Measurements from ENCODE around the gene MYRIP. TPM values are rescaled to one million over a fixed set of nuclear protein-coding genes. Genes with fewer than 3 reads are reported as not detected.
A peak's percentile ranks its signal among the peaks of the same experiment; 100 is the strongest.
"Not testable (repeated sequence)": the region's sequence is repeated elsewhere in the genome, so short reads cannot be mapped to it uniquely, and the experiment has no call there.

Gene MYRIP
- polyA plus RNA-seq (ENCODE audit: insufficient read length), result 1.6 TPM
- long read RNA-seq, donor 1, result 0 reads
- long read RNA-seq, donor 2, result 0 reads
- long read RNA-seq, donor 3, result 0 reads
- long read RNA-seq, donor 4, result 0 reads
- long read RNA-seq, donor 5, result 0 reads
- long read RNA-seq, donor 6, result 0 reads
- long read RNA-seq, donor 7, full-length matches to known transcripts, result 1 of 9 reads
- long read RNA-seq, donor 7, partial matches to known transcripts, result 0 of 9 reads
- long read RNA-seq, donor 7, other reads (novel, unspliced or antisense), result 8 of 9 reads
- long read RNA-seq, donor 8, result 0 reads

GRCh38 chr3:39809181-39809994 lies at the start of gene MYRIP:
Gene MYRIP (plus strand): TSS chr3:39809609. CDS start chr3:39900817, 91,208 bp downstream.
- DNase-seq, result peak; percentile 68

DNA sequence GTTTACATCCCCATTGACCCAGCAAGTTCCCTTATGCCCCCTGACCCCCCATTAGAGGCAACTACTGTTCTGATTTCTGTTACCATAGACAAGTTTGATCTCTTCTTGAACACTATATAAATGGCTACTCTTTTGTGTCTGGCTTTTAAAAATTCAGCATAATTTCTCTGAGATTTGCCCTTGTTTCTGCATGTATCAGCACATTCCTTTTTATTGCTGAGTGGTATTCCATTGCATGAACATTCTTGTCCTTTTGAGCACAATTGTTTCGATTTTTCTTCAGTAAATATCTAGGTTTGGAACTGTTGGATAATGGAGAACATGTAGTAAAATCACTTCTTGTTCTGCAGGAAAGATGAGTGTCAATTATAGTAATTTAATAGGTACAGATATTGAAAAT lies 49.1 kb upstream of the MYRIP start:
- DNase-seq, result no peak

GRCh38 chr3:39762537-39763070 lies 46.8 kb upstream of the MYRIP start:
- no peak for DNase-seq

- DNase-seq, result no peak
Observed at GRCh38 chr3:39763390-39763789, 46.0 kb upstream of the MYRIP start.

DNA sequence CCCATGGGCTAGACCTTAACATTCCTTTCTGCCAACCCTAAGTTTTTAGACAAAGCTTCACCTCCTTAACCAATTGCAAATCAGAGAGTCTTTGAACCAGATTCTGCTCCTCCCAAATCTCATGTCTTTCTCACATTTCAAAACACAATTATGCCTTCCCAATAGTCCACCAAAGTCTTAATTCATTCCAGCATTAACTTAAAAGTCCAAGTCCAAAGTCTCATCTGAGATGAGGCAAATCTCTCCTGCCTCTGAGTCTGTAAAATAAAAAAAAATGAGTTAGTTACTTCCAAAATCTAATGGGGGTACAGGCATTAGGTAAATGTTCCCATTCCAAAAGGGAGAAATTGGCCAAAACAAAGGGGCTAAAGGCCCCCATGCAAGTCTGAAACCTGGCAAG lies 43.8 kb upstream of the MYRIP start:
- no peak for DNase-seq

DNA sequence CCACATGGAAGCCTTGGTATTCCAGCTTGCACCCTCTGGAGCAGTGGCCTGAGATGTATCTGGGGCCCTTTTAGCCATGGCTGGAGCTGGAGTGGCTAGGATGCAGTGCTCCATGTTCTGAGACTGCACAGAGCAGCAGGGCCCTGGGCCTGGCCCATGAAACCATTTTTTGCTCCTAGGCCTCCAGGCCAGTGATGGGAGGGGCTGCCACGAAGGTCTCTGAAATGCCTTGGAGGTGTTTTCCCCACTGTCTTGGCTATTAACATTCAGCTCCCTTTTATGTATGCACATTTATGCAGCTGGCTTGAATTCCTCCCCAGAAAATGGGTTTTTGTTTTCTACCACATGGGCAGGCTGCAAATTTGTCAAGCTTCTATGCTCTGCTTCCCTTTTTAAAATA lies 43.0 kb upstream of the MYRIP start:
- DNase-seq, result no peak

- DNase-seq, result not testable (repeated sequence)
Observed at GRCh38 chr3:39766909-39767308, 42.5 kb upstream of the MYRIP start.

GRCh38 chr3:39778168-39778567 lies 31.2 kb upstream of the MYRIP start:
- DNase-seq, result not testable (repeated sequence)

- no peak for DNase-seq
Observed at GRCh38 chr3:39779511-39780230, 29.7 kb upstream of the MYRIP start.

GRCh38 chr3:39780352-39780751 lies 29.1 kb upstream of the MYRIP start:
- no peak for DNase-seq

DNA sequence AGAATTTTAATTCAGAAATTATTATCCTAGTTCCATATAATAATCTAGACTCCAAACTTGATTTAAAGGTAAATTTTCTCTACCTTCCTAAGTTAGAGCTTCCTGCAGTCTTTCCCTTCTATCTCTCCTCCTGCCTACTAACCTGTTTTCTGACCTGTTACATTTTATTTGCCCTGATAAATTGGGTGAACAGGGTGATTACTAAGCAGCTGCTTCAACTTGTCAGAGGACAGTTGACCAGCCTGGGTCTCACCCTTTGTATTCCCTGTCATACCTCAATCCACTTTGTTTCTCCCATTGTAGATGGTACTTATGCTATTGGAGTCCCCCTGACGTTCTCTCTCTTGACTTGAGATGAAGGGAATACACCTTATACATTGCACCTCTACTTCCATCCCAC lies 28.4 kb upstream of the MYRIP start:
- no peak for DNase-seq

DNA sequence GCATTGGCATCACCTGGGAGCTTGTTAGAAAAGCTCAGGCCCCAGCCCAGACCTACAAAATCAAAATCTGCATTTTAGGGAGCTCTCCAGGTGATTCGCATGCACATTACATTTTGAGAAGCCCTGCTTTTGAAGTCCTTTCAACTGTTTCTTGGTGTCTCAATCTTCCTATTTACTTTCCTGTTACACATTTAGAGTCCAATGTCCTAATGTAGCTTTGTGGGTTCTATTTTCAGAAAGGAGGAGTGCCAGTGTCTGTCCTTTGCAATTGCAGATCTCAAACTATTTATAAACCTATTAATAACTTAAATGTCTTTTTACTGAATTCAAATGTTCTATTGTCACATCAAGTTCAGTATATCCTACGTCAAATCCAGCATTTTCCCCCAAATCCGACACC lies 27.8 kb upstream of the MYRIP start:
- no peak for DNase-seq

DNA sequence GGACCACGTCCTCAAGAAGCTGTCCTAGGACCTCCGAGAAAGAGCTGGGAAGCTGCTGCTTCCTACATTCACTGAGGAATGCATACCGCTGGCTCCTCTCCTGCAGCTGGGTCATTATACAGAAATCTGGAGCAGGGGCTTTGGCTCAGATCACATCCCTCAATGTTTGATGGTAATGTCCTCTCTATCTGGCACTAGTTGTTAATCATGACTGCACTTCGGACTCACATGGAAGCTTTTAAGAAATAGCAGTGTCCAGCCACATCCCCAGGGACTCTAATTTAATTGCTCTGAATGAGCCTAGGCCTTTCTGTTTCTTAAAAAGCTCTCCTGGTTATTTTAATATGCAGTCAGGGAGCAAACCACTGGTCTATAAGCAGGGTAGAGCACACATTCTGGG lies 25.7 kb upstream of the MYRIP start:
- no peak for DNase-seq

DNA sequence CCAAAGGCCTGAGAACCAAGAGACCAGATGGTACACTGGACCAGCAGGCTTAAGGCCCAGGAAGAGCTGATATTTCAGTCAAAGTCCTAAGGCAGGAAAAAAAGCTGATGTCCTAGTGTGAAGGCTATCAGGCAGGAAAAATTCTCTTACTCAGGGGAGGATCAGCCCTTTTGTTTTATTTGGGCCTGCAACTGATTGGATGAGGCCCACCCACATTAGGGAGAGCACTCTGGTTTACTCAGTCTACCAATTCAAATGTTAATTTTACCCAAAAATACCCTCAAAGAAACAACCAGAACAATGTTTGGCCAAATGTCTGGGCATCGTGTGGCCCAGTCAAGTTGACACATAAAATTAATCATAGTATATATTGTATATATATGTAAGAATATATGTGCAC lies 24.5 kb upstream of the MYRIP start:
- DNase-seq, result no peak

GRCh38 chr3:39788128-39788883 lies 21.1 kb upstream of the MYRIP start:
- no peak for DNase-seq

DNA sequence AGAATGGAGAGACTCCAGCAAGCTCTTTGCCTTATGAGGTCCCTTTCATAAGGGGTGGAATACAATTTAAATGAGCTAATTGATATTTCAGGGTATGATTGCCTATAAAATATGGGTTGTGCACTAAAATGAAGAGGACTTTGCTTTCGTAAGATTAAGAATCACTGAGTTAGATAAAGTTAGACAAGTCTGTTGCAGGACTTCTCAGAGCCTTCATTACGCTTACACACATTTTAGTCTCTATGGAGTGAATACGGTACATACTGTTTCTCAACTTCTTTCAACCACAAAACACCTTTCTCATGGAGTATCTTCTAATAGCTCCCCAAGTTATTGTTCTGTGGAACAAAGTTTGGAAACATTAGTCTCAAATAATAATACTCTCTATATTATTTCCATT lies 17.8 kb upstream of the MYRIP start:
- no peak for DNase-seq

- DNase-seq, result no peak
Observed at GRCh38 chr3:39794880-39795279, 14.5 kb upstream of the MYRIP start.

- DNase-seq, result no peak
Observed at GRCh38 chr3:39801216-39801615, 8.2 kb upstream of the MYRIP start.

DNA sequence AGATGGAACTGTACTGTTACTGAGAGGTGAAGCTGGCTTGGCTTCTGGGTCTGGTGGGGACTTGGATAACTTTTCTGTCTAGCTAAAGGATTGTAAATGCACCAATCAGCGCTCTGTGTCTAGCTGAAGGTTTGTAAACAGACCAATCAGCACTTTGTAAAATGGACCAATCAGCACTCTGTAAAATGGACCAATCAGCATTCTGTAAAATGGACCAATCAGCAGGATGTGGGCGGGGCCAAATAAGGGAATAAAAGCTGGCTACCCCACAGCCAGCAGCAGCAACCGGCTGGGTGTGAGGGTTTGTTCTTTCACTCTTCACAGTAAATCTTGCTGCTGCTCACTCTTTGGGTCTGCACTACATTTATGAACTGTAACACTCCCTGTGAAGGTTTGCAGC lies 6.9 kb upstream of the MYRIP start:
- not testable (repeated sequence) for DNase-seq

- no peak for DNase-seq
Observed at GRCh38 chr3:39803956-39804355, 5.5 kb upstream of the MYRIP start.

- no peak for DNase-seq
Observed at GRCh38 chr3:39804951-39805350, 4.5 kb upstream of the MYRIP start.

GRCh38 chr3:39805650-39806049 lies 3.8 kb upstream of the MYRIP start:
- no peak for DNase-seq
